Measurements from ENCODE around the gene STX19.

DNA sequence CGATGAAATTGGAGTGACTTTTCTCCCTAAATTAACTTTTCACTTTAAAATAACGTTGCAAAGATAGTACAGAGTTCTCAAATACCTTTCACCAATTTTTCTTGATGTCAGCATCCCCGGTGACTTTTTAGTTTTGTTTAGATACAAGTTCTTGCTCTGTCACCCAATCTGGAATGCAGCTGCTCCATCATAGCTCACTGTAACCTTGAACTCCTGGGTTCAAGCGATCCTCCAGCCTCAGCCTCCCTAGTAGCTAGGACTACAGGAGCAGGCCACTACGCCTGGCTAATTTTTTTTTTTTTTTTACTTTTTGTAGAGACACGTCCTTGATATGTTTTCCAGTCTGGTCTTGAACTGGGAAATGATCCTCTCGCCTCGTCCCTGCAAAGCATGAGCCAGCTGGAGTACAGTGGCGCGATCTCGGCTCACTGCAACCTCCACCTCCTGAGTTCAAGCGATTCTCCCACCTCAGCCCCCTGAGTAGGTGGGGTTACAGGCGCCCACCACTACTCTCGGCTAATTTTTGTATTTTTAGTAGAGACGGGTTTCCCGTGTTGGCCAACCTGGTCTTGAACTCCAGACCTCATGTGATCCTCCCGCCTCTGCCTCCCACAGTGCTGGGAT, 35.2 kb upstream of the STX19 start:
- TF ChIP-seq, protein P1, sequence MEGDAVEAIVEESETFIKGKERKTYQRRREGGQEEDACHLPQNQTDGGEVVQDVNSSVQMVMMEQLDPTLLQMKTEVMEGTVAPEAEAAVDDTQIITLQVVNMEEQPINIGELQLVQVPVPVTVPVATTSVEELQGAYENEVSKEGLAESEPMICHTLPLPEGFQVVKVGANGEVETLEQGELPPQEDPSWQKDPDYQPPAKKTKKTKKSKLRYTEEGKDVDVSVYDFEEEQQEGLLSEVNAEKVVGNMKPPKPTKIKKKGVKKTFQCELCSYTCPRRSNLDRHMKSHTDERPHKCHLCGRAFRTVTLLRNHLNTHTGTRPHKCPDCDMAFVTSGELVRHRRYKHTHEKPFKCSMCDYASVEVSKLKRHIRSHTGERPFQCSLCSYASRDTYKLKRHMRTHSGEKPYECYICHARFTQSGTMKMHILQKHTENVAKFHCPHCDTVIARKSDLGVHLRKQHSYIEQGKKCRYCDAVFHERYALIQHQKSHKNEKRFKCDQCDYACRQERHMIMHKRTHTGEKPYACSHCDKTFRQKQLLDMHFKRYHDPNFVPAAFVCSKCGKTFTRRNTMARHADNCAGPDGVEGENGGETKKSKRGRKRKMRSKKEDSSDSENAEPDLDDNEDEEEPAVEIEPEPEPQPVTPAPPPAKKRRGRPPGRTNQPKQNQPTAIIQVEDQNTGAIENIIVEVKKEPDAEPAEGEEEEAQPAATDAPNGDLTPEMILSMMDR (IDR thresholded peaks at IDR 0.05) = no peak
- TF ChIP-seq POLR2A (IDR thresholded peaks at IDR 0.05) = no peak

Measured in heart left ventricle (tissue), 13 donors.